GM18511 (cell line): ENCODE measurements around the gene PRSS35.
"Not testable (repeated sequence)": the region's sequence is repeated elsewhere in the genome, so short reads cannot be mapped to it uniquely, and the experiment has no call there.

ENCODE experiments used
- ATAC-seq: cut with Tn5 transposase; IDR thresholded peaks from one replicate; pipeline ENCODE4 v1.9.1; 2021; ENCODE audit warnings: mild to moderate bottlenecking, moderate library complexity; ENCODE audit not compliant: unreplicated experiment

Gene PRSS35, protein sequence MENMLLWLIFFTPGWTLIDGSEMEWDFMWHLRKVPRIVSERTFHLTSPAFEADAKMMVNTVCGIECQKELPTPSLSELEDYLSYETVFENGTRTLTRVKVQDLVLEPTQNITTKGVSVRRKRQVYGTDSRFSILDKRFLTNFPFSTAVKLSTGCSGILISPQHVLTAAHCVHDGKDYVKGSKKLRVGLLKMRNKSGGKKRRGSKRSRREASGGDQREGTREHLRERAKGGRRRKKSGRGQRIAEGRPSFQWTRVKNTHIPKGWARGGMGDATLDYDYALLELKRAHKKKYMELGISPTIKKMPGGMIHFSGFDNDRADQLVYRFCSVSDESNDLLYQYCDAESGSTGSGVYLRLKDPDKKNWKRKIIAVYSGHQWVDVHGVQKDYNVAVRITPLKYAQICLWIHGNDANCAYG

DNA sequence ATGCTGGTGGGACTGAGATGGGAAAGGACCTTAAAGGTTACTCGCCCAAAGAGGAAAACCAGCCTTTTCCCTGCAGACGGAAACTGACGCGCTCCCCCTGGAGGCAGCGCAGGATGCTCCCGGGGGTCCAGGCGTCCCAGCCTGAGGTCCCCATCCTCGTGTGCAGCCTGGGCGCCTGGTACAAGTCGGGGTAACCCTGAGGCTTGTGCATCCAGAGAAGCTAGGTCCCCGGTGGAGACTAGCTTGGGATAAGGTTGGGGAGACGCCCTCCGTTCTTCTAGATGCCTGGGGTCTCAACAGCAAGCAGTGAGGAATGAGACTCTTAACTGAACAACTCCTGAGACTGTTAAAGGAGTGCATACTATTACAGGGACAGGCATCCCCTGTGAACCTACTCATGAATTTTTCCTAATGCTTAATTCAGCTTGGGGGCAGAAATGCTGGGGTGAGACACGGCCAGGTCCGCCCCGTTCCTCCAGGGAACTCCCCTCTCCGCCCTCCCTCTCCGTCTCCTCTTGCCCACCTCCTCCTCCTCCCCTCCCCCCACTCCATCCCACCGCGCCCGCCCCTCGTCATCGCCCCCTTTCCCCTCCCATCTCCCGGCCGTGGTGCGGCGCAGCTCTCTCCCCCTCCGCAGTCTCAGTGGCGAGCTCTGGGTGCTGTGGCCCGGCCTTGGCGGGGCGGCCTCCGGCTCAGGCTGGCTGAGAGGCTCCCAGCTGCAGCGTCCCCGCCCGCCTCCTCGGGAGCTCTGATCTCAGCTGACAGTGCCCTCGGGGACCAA lies at the start of gene PRSS35:
PRSS35 (plus strand) TSS at position 634 of the 781 bp plus-strand sequence. CDS start 10,908 bp downstream, outside the sequence.
- ATAC-seq, result peak; percentile 59

DNA sequence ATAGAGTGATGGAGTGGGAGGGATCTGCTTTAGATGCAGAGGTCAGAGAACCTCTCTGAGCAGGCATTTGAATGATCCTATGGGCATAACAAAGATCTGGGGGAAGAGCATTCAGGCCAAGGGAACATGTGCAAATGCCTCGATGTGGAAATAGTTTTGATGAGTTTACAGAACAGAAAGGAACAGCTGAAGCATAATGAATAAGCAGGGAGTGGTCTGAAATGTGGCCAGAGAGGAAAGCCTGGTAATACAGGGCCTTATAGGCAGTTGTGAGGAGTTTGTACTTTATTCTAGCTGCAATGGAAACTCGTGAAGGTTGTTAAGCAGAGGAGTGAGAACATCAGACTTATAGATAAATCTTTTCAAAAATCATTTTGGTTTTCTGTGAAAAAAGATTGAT lies 48.4 kb upstream of the PRSS35 start:
- ATAC-seq, result no peak

DNA sequence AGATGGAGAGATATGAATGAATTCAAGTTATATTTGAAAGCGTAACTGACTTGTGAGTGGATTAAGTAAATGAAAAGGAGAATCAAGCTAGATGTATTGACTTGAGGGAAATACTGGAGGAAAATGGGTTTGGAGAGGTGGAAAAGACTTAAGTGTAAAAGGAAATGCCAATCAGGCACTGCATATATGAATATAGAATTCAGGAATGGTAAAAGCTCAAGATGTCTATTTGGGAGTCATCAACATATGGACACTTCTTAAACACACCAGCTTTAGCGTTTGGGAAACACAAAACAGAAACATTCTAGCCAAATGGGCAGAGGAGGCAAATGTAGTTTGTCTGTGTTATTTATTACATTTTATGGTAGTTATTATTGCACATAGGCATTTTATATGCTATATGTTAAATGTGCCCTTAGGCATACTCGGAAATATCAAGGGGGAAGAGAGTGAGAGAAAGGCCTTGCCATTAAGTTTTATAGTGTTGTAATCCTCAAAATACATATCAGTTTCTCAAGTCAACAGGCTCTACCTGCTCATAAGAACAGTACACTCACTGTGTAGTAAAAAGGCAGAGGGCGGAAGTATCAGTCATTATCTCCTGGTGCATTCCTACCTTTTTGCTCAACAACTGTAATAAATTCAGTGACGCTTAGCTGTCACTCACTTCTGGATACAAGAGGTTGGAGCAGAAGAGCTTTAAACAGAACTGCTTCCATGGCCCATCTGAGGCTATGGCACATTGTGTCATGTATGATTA lies 47.8 kb upstream of the PRSS35 start:
- no peak for ATAC-seq

DNA sequence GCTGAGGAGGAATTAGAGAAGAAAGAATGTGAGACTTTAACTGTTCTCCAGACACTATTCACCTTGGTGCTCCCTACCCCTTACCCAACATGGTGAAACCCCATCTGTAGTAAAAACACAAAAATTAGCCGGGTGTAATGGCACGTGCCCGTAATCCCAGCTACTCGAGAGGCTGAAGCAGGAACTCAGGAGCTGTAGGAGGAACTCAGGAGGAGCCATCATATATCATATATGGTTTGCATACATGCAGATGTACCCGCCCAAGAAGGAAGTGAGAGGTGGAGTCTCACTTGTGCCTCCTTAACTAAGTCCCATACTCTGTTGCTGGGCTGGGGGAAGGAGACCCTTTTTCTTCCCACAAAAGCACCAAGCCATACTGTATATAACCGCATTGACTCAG lies 46.0 kb upstream of the PRSS35 start:
- no peak for ATAC-seq

DNA sequence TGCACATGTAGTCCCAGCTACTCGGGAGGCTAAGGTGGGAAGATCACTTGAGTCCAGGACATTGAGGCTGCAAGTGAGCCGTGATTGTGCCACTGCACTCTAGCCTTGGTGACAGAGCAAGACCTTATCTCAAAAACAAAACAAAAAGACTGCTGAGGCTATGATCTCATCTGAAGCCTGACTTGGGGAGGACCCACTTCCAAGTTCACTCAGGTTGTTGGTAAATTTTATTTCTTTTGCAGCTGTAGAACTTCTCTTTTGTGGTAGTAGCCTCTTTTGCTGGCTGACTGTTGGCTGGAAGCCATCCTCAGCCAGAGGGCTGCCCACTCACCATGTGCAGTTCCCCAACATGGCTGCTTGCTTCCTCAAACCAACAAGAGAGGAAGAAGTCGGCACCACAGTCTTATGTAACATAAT lies 44.7 kb upstream of the PRSS35 start:
- no peak for ATAC-seq

DNA sequence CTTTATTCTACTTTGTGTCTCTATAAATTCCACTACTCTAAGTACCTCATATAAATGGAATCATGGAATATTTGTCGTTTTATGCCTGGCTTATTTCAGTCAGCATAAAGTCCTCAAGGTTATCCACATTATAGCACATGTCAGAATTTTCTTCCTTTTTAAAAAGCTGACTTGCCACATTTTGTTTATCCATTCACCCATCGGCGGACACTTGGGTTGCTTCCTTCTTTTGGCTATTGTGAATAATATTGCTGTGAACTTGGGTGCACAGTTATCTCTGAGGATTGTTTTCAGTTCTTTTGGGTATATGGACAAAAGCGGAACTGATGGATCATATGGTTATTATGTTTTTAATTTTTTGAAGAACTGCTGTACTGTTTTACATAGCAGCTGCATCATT lies 42.3 kb upstream of the PRSS35 start:
- no peak for ATAC-seq

DNA sequence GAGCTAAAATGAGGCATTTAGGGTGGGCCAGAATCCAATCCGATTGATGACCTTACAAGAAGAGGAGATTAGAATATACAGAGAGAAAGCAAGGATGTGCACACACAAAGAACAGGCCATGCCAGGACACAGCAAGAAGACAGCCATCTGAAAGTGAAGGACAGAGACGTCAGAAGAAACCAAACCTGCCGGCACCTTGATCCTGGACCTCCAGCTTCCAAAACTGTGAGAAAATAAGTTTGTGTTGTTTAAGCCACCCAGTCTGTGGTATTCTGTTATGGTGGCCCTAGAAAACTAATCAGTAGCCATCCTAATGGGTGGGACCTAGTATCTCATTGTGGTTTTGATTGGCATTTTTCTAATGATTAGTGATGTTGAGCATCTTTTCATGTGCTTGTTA lies 41.7 kb upstream of the PRSS35 start:
- ATAC-seq, result no peak

DNA sequence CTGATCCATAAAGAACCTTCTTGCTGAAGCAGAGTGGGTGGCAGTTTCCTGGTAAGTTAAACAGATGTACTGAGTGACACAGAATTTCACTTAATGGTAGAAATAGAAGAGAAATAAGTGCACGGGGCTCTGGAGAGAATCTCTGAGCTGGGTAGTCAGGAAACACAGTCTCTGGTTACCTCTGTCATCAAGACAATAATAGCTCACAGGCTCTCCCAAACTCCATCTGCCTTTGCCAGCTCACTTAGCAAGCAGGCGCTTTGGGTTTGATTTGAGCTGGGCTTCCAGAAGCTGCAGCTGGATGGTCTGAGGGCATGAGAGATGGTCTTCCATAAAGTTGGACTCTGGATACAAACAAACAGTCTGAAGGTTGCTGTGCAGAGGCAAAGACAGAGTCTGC lies 39.6 kb upstream of the PRSS35 start:
- no peak for ATAC-seq

DNA sequence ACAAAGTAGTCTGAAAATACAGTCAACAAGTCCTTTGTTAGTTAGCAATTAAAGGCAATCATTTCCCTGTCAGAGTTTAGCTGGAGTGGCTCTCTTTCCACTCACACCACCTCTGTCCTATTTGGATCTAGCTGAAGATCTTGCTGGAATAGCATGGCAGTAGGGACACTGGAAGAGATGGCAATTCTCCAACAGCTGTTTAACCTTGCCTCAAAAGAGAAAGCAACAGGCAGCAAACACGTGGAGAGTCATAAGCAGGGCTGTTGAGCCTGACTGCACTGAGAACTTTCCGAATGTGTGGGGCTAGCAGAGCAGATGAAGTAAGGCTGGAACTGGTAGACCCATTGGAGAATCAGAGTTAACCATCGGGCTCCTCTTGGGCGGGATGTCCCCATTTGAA lies 38.0 kb upstream of the PRSS35 start:
- ATAC-seq, result no peak

DNA sequence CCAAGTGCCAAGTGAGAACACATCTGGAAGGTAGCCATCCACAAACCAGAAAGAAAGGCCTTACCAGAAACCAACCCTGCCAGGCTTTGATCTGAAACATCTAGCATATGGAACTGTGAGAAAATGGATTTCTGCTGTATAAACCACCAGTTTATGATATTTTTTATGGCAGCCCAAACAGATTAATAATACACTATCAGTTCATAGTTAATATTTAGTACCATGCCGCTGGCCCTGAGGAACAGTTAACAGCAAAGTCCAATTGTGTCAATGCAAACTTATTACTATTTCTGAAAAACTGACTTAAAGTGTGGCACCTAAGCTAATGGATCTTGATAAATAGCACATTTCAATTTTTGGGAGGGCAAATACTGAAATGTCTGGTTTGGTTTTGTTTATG lies 35.4 kb upstream of the PRSS35 start:
- no peak for ATAC-seq

DNA sequence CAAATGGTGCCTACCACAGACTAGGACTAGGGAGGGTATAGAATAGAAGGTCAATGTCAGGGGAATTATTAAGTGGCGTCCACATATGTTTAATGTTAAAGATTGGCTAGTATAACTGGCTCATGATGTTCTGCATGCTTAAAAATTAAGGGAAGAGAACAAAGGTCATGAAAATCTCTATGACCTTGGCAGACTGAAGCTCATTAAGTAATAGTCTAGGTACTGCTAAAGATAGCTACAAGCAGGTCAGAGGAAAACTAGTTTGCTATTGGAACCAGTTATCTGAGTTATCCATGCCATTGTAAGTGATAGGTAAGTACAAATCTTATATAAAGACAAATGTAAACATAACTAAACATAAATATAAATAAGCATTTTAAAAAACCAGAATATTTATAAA lies 32.9 kb upstream of the PRSS35 start:
- ATAC-seq, result no peak

DNA sequence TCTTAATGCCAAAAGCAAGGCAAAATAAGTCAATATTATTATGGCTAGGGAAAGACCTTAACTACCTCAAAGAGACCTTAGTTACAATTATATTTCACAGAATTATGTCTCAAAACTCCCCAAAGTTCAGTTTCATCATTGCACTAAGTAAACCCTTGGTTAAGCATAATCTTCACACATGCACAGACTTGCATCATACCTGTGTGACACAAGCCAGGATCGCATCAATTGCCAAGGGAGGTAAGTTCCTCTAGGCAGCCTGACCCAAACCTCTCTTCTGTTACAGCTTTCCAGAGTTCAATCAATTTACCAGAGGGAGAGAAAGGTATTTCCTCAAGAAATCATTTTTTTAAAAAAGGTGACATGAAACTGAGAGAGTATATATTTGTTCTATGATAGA lies 31.9 kb upstream of the PRSS35 start:
- ATAC-seq, result no peak

DNA sequence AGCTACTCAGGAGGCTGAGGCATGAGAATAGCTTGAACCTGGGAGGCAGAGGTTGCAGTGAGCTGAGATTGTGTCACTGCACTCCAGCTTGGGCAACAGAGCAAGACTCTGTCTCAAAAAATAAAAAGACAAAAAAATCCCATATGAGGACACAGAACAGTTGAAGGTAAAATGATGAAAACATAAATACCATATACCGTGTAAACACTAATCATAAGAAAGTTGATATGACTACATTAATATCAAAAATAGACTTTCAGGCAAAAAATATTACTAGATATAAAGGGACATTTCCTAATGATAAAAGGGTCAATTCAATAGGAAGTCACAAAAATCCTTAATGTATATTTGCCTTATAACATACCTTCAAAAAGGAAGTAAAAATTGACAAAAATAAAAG lies 30.4 kb upstream of the PRSS35 start:
- ATAC-seq, result not testable (repeated sequence)

DNA sequence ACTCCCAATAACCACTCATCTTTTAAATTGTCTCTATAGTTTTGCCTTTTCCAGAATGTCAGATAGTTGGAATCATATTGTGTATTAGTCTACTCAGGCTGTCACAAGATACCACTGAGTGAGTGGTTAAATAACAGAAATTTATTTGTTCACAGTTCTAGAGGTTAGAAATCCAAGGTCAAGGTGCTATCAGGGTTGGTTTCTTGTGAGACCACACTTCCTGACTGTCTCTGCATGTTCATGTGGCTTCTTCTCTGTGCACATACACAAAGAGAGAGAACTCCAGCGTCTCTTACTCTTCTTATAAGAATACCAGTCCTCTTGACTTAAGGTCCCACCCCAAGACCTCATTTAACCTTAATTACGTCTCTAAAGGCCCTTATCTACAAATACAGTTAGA lies 23.9 kb upstream of the PRSS35 start:
- no peak for ATAC-seq

DNA sequence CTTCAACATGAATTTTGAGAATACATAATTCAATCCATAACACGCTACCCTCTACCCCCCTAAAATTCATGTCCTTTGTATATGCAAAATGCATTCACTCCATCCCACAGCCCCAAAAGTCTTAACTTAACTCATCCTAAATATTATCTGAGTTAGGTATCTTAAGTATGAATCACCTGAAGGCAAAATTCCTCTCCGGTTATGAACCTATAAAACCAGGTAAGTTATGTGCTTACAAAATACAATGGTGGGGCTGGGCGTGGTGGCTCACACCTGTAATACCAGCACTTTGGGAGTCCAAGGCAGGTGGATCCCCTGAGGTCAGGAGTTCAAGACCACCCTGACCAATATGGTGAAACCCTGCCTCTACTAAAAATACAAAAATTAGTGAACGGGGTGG lies 23.5 kb upstream of the PRSS35 start:
- no peak for ATAC-seq

DNA sequence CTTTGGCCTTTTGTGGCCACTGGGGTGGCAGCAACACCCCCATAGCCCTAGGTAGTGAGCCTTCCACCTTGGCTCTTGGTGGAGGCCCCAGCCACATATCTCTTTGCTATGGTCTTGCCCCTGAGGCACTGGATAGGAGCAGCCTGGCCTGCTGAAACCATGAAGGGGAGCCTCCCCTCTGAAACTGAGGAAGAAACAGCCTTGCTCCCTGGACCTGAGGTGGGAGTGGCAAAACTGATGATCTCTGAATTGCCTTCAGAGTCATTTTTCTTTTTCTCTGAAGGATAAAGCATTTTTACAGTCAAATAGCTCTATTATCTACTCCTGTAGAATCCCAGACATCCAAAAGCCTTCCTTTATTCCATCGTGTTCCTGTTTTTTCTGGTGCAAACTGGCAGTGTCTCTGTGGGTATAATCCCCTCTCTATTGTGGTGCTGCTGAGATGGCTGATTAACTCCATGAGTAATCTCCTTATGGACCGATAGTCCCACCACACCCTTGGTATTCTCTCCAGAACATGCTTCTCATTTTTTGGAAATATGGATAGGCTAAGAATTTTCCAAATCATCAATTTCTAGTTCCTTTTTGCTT lies 22.0 kb upstream of the PRSS35 start:
- ATAC-seq, result no peak

DNA sequence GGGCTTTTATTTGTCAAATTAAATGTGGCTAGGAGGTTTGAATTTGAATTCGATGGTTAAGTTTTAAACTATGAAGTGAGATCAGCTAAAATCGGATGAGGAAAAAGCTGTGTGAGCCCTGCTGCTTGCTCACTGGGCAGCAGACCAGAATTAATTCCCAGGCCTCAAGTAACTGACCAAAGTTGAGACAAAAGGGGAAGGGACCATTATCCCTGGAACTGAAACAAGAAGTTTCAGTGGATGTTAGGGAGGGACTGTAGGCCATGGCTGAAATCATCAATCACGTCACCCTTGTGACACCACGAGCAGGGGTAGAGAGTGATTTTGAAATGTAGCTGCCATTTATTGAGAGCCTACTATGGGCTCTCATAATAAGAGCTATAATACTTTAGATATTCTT lies 7.0 kb upstream of the PRSS35 start:
- no peak for ATAC-seq

DNA sequence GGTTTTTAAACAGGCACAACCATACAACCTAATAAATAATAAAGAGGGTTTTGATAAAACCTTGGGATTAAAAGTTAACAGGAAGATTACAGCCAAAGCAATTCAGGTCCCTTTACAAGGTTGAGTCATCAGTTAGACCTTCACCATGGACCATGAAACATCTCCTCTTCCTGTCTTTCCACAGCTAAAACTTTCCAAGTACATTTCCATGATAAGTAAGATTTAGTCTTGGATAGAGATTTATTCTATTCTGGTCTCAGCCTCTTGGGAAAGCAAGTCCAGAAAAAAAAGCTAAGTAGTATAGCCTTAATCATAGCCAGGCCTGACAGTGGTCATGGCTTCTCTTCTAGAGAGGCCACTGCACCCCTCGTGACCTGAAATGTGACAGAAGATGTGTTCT lies 2.9 kb upstream of the PRSS35 start:
- no peak for ATAC-seq

DNA sequence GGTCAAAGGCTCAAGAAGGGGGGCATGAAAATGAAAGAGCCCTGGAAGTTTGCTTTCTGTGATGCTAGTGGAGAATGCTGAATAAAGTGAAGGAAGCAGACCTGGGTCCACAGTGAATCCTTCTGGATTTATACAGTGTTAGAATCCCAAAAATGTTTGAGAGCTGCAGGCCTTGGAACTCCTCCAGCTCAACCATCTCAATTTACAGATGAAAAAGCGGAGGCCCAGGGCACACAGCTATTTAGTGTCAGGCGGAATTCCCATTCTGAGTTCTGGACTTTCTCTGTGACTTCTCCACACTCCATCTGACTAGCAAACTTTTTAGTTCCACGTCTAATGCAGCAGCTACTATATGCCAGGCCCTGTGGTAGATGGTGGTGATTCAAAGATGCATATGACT lies 1.5 kb upstream of the PRSS35 start:
- no peak for ATAC-seq

DNA sequence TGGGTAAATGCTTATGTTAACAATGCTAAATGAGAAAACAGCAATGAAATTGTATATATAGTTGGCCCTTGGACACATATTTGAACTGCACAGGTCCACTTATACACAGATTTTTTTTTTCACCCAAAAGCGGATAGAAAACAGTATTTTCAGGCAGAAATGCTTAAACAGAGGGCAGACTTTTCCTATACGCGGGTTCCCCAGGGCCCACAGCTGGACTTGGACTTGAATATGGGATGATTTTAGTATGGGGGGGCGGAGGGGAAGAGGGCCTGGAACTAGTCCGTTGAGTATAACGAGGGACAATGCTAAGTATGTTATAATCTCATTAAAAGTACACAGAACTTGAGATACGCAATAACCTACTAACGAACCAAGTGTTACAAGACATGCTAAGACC lies 1.1 kb upstream of the PRSS35 start:
- no peak for ATAC-seq

DNA sequence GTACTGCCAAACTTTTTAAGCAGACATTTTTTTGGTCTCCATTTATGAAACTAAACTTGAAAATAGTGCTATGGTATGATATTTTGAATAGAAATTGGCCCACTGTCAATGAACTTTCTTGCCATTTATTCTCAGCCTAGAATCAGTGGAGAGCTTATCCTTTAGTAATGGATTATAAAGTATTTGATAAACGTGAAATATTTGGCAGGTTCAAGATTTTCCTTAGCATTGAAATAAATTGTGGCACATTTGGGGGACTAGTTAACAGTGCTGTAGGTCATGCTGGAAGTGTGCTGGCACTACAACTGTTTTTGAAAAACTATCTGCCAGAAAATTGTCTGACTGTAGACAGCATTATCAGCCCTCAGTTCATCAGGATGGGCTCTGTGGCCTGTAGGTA lies 2.1 kb downstream of the PRSS35 start:
- ATAC-seq, result peak; percentile 13
